ENCODE results near the gene GPAM.
"Not testable (repeated sequence)": the region's sequence is repeated elsewhere in the genome, so short reads cannot be mapped to it uniquely, and the experiment has no call there.

GPAM gene

DNA sequence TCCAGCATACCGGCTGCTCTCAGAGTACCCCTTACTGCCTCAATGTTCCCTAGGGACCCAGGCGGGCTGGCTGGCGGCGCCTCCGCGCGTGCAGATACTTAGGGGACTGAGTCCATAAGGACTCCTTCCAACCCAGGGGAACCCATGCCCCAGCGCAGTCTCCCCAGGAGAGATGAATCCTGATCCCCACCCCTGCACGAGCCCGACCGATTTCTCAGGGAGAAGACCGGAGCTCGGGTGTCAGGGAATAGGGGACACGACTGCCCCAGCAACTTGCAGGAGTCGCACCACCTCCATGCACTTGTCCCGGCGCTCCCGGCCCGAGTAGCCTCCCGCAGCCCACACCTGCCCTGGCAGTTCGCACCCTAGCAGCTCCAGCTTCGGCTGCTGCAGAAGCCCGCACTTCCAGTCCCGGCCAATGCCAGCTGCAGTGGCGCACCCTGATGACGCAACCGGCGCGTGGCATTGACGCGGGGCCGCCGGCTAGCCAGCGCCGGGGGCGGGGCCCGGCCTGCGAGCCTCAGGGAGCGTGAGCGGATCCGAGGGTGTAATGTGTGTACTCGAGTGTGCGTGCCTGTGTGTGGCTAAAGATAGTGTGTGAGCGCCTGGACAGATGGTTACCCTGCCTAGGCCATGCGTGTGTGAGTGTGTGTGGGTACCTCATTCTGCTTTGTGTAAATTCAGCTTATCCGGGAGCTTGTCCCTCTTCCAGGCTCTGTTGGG is at the start of gene GPAM:
Gene GPAM, minus strand, starts transcription at position 437 of the 723 bp plus-strand sequence. CDS start 1,981 bp downstream, outside the sequence.
- DNase-seq, result peak; percentile 97

- no peak for DNase-seq
Observed at GRCh38 chr10:112232670-112233069, 49.1 kb upstream of the GPAM start.

DNA sequence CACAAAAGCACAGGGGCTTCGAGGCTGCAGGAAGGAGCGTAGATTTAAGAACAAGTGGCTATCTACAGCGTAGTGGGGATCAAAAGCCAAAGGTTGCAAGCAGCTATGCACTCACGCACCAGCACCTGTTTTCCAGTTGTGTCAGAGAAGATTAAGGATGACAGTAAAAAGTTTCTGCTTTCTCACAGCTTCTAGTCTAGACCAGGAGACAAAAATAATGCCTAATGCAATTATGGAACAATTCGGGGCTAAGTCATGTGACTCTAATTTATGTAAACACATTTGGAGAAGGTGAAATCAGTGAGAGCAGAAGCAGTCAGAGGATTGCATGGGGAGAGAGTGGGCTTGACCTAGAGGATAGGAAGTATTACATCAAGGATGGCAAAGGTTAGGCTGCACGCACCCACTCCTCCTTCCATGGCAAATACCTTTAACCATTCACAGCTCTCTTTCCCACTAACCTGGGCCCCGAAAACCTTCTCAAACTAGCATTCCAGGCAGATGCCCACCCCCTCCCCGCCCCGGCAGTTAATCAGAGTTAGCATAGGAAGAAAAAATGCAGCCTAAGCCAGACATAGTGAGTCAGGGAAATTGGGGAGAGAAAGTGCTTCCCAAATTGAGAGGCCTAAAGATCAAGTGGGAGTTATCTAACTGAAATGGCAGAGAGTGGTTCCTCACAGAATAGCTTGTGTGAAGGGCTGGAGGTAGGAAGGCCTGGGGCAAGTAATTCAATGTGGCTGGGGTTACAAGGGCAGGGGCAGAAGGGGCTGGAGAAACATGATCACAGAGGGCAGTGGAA is 48.2 kb upstream of the GPAM start:
- no peak for DNase-seq

- DNase-seq, result no peak
Observed at GRCh38 chr10:112230325-112230988, 46.9 kb upstream of the GPAM start.

- no peak for DNase-seq
Observed at GRCh38 chr10:112229901-112230300, 46.3 kb upstream of the GPAM start.

DNA sequence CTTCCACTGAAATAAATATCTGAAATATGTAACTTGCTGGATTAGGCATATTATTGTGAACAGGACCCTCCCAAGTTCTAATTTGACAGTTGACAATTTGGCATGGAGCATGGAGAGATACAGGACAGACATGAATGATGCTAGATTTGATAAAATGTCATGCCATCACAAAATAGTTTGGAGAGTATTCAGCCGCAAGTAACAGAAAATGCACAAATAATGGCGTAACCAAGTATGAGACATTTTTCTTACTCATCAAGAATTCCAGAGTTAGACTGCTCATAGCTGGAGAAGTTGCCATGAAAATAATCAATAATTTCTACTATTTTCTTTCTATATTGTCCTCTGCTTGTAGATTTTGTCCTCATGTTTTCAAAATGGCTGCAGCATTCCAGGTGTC is 45.5 kb upstream of the GPAM start:
- no peak for DNase-seq

DNA sequence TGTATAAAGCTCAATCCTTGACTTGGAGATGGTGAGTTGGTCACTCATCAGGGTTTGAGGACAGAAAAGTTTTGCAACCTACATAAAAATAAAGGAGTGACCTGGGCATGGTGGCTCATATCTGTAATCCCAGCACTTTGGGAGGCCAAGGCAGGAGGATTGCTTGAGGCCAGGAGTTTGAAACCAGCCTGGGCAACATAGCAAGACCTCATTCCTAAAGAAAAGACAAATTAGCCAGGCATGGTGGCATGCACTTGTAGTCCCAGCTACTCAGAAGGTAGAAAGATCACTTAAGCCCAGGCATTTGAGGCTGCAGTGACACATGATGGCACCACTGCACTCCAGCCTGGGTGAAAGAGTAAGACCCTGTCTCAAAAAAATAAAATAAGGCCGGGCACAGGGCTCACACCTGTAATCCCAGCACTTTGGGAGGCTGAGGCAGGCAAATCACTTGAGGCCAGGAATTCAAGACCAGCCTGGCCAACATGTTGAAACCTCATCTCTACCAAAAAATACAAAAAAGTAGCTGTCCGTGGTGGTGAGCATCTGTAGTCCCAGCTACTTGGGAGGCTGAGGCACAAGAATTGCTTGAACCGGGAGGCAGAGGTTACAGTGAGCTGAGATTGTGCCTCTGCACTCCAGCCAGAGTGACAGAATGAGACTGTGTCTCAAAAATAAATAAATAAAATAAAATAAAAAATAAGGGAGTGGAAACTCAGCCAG is 45.0 kb upstream of the GPAM start:
- not testable (repeated sequence) for DNase-seq

DNA sequence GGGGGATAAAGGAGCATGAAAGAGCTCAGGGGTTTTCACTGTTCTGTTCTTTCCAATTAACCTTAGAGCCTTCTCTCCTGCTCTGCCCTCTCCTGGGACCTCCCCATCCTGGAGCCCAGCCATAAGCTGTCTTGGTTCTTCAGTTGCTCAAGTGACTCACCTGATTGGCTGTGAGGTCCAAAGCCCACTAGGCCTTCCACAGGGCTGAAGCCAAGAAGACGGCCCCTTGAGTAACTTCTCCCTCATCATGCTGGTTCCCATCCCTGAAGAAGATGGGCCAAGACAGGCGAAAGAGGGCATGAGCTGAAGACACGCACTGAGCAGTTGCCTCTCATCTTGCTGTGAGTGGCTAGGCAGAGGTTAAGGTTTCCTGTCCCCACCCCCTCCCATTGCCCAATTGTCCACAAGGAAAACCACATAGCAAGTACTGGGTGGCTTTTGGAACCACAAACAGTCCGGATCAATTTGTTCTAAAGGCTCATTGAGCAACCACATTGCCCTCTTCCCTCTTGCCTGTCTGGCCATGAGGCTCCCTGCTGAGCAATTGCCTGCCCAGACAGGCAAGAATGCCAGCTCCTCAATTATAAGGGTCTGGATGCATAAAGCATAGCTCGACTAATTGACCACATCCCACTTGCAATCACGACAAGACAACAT is 43.9 kb upstream of the GPAM start:
- DNase-seq, result no peak

GRCh38 chr10:112226439-112227248 is 43.1 kb upstream of the GPAM start:
- no peak for DNase-seq

DNA sequence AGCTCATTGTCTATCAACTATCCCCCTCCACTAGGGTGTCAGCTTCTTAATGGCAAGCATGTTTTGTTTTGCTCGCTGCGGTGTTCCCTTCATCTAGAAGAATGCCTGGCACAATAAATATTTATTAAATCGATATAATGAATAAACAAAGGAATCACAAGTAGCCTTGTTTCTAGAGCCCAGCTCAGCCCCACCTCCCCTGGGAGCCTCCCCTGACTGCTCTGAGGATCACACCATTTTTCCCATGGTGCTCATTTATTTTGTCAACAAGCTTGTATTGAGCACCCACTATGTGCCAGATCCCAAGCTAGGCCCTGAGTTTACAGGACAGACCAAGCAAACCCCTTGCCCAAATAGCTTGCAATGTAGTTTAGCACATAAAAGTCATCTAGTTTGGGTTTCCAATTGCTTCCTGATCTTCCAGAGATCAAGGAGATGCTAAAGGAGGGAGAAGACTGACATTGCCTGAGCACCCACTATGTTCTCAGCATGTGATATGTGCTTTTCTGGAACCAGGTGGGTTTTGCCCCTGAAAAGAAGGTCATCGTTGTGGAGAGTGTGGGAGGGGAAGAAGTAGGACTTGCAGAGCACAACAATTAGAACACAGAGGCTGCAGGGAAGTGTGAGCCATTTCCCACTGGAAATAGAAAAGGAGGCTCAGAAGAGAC is 42.3 kb upstream of the GPAM start:
- DNase-seq, result no peak

DNA sequence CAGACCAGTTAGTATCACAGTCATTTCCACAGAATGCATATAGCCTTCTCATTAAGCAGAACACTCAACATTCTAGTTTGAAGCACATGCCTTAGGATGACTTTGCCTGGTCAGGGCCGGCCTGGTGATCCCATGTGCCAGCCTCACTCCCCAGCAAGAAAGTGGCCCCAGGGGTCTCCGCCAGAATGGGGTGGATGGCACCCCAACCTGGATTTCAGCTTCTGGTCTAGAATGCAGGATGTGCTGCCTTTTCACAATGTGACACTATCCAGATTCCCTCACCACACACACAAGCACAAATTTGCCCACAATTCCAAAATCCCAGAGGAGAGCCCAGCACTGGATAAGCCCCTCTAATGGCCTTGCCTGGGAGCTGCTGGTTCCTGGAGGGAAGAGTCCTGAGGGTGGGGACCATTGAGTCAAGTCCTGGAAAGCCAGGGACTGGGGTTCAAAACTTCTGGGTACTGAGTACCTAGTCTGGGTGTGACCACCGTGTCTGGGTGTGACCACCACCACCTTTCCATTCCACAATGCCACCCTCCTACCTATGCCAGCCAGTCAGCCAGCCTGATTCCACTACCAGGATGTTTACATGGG is 41.5 kb upstream of the GPAM start:
- DNase-seq, result no peak

DNA sequence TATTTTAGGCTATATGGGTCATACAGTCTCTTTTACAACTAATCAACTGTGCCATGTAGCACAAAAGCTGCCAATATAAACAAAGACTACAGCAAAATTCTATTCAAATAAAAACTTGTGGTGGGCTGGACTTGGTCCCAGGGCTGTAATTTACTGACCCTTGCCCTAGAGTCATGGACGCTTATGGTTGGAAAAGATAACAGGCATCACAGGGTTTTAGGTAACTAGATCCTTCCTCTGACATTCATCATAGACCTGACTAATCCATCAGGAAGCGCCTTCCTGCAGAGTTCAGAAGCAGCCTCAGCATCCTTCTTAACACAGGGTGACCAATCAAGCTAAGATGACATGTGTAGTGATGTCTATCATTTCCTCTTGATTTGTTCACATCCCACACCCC is 40.2 kb upstream of the GPAM start:
- DNase-seq, result no peak

DNA sequence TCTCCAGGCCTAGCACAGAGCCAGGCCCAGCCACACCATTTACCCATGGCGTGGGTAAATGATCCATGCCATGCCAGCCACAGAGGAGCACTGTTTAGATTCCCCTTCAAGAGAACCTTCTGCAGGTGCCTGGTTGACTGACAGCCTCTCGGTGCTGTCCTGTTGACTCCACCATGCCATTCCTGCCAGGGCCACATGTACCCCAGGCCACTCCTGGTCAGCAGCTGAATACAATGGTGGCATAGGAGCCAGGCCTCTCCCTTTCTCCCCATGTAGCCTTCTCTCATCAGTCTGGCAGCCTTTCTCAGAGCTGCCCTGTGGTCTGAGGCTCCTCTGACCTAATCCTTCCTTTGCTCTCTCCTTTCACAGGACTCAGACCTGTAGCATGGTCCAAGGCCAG is 39.2 kb upstream of the GPAM start:
- DNase-seq, result no peak

- no peak for DNase-seq
Observed at GRCh38 chr10:112221545-112221944, 38.0 kb upstream of the GPAM start.

GRCh38 chr10:112218960-112219359 is 35.4 kb upstream of the GPAM start:
- DNase-seq, result no peak

DNA sequence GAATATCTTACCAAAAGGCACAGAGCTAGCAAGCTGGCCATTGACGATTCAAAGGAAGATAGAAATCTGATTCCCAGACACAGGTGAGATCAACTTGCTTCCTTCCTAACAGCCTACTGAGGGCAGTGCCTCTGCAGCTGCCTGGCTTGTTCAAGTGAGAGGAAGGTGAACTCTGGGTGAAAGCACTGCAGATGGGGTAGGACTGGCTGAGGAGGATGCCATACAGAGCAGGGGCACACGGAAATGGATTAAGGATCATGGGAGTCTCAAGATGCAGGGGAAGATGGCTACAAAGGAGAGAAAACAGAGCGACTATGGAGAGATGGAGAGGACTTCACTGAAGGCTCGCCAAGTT is 34.4 kb upstream of the GPAM start:
- DNase-seq, result no peak

DNA sequence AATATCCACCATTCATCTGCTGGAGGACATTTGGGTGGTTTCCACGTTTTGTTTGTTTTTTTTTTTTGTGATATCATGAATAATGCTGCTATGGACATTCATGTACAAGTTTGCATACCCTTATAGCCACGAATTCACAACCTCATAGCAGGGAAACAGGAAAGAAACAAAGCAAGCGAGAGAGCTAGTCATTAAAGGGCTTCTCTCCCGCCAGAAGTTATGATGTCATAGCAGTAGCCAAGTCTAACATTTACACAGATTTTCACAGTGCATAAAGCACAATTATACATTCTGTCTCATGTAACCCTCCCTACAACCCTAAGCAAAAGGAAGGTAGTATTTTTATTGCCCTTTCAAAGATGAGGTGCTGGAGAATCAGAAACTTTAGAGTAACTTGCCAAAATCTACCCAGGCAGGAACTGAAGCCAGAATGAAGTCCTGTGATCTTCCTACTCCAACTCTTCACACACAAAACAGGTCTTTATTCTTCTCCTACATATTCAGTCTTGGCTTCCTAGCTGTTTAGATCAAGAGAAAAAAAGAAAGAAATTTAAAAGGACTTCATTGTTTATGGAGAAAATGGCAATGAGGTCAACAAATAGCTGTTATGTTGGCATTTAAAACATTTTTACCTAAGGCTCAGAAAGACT is 33.9 kb upstream of the GPAM start:
- no peak for DNase-seq

DNA sequence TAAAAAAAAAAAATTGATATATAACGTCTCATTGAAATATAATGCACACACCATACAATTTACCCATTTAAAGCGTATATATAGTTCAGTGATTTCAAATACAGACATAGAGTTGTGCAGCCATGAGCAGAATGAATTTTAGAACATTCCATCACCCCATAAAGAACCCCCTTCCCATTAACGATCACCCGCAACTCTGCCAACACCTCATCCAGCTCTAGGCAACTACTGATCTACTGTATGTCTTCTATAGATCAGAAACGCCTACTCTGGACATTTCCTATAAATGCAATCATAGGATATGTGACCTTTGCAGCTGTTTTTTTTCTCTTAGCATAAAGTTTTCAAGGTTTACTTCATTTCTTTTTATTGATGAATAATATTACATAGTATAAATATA is 33.4 kb upstream of the GPAM start:
- DNase-seq, result no peak

- no peak for DNase-seq
Observed at GRCh38 chr10:112216151-112216550, 32.6 kb upstream of the GPAM start.

- no peak for DNase-seq
Observed at GRCh38 chr10:112215342-112215774, 31.8 kb upstream of the GPAM start.
